ENCODE results near the gene RFTN2.

- no peak for TF ChIP-seq CTCF (IDR thresholded peaks at IDR 0.05)
- TF ChIP-seq EZH2phosphoT487 (IDR thresholded peaks at IDR 0.05; ENCODE audit: borderline replicate concordance, low read depth), result no peak
- no peak for TF ChIP-seq RCOR1 (IDR thresholded peaks at IDR 0.05; ENCODE audit: low read length)
- no peak for TF ChIP-seq GABPA (IDR thresholded peaks at IDR 0.05; ENCODE audit: low read depth)
- TF ChIP-seq POLR2AphosphoS5 (IDR thresholded peaks at IDR 0.05; ENCODE audit: low read depth, low read length), result no peak
- TF ChIP-seq JUND (IDR thresholded peaks at IDR 0.05), result no peak
- TF ChIP-seq RAD21 (IDR thresholded peaks at IDR 0.05; ENCODE audit: low read length), result no peak
- no peak for TF ChIP-seq YY1 (IDR thresholded peaks at IDR 0.05; ENCODE audit: low read depth)
- TF ChIP-seq TEAD4 (IDR thresholded peaks at IDR 0.05; ENCODE audit: borderline replicate concordance, insufficient read depth), result no peak
- TF ChIP-seq, protein P1, sequence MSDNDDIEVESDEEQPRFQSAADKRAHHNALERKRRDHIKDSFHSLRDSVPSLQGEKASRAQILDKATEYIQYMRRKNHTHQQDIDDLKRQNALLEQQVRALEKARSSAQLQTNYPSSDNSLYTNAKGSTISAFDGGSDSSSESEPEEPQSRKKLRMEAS (IDR thresholded peaks at IDR 0.05; ENCODE audit: low read depth), result no peak
- no peak for TF ChIP-seq TCF12 (IDR thresholded peaks at IDR 0.05)
- no peak for TF ChIP-seq FOXM1 (IDR thresholded peaks at IDR 0.05; ENCODE audit: low read depth)
- TF ChIP-seq USF1 (IDR thresholded peaks at IDR 0.05; ENCODE audit: borderline replicate concordance, low read depth), result no peak
Measured at GRCh38 chr2:197614532-197614931, 60.9 kb downstream of the RFTN2 start.

Data from SK-N-SH (cell line).